GM12878 (cell line): ENCODE data around the gene MAP2K4.

Source experiments
- BCL3 ChIP-seq: IDR thresholded peaks from 2 replicates; pipeline ENCODE4 v1.6.1; 2011; ENCODE audit warnings: borderline replicate concordance, low read depth, mild to moderate bottlenecking, moderate library complexity, low read length; ENCODE audit not compliant: insufficient read depth, poor library complexity, severe bottlenecking
- CHD2 ChIP-seq: IDR thresholded peaks from 2 replicates; pipeline ENCODE4 v1.6.1; 2011; ENCODE audit warnings: low read depth, low read length, improper control_type of control experiment, borderline replicate concordance
- NFYA ChIP-seq: IDR thresholded peaks from 2 replicates; pipeline ENCODE4 v1.6.1; 2011; ENCODE audit warnings: low read depth, mild to moderate bottlenecking, low read length, improper control_type of control experiment, borderline replicate concordance
- TAF1 ChIP-seq: IDR thresholded peaks from 2 replicates; pipeline ENCODE4 v1.6.1; 2011; ENCODE audit warnings: mild to moderate bottlenecking, low read depth, low read length, borderline replicate concordance
- USF2 ChIP-seq: IDR thresholded peaks from 2 replicates; pipeline ENCODE4 v1.6.1; 2011; ENCODE audit warnings: low read depth, low read length, improper control_type of control experiment, borderline replicate concordance

DNA sequence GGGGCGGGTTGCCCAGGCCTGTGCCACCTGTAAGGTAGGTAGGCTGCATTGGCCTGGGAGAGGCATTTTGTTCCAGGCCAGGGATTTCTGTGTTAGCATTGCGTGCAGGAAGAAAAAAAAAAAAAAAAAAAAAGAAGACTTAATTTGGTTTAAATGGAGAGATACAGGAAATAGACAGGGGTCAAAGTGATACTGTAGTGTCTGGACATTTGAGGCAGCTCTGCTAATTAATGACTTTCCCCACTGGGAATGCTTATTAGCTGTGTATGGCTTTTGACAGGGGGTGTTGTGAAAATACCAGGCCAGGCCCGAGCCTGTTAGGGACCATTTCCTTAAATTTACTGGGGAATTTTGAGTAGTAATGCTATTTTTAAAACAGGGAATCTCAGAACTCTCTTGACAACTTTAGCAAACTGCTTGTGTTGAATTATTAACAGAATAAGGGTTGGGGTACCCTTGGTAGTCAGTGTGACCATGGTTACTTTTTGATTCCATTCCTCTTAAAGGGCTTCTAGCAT, 1.0 kb downstream of the MAP2K4 start:
- TF ChIP-seq CHD2 (no peak), BCL3 (no peak), USF2 (no peak), NFYA (no peak), TAF1 (no peak)
